HEK293 (cell line): ENCODE results near the gene GLOD4.

Source experiments
- CTCF ChIA-PET: fragments of 350-600 bp; formaldehyde crosslinking; extraction: SDS; loops from one replicate; lab custom pipeline; 2021; ENCODE audit warnings: antibody characterized with exemption; lab: Yijun Ruan, JAX
- POLR2A ChIA-PET: fragments of 300-600 bp; formaldehyde crosslinking; extraction: SDS; loops from one replicate; lab custom pipeline; 2020; ENCODE audit warnings: antibody characterized with exemption, inconsistent platforms; lab: Yijun Ruan, JAX
- H3K27ac ChIP-seq: fragments of 200-500 bp; sonication (Bioruptor generic); 2 replicates; pipeline ENCODE4 v1.5.1; 2014; ENCODE audit warnings: low read depth, low read length, control low read depth, inconsistent platforms; ENCODE audit errors: extremely low read depth
- H3K36me3 ChIP-seq, 2 experiments: fragments of 200-500 bp in 1 of 2; sonication (Bioruptor generic) in 1 of 2; 1 replicate in 1 of 2; 2 replicates in 1 of 2; pipeline ENCODE4 v1.5.1; 2014 to 2017; ENCODE audit warnings: inconsistent platforms in 2 of 2, low read length in 2 of 2; ENCODE audit not compliant: control insufficient read depth in 2 of 2, insufficient read depth in 1 of 2
- H3K4me1 ChIP-seq: fragments of 200-500 bp; sonication (Bioruptor generic); 2 replicates; pipeline ENCODE4 v1.5.1; 2014; ENCODE audit warnings: mild to moderate bottlenecking, low read length, inconsistent platforms; ENCODE audit not compliant: control insufficient read depth, insufficient read depth
- H3K4me3 ChIP-seq: 2 replicates; pipeline ENCODE4 v1.5.1; 2011; ENCODE audit warnings: low read depth, mild to moderate bottlenecking, control low read depth, low read length, moderate library complexity
- H3K9me3 ChIP-seq: fragments of 200-500 bp; sonication (Bioruptor generic); 2 replicates; pipeline ENCODE4 v1.5.1; 2014; ENCODE audit warnings: low read depth, low read length, inconsistent platforms; ENCODE audit not compliant: control insufficient read depth, insufficient read depth
- AEBP2 ChIP-seq: fragments of 450-650 bp; formaldehyde crosslinking; IDR thresholded peaks from 2 replicates; pipeline ENCODE4 v1.5.1; 2016; ENCODE audit warnings: missing biosample characterization, missing genetic modification characterization, borderline replicate concordance
- GFI1B ChIP-seq: fragments of 450-650 bp; formaldehyde crosslinking; IDR thresholded peaks from 2 replicates; pipeline ENCODE4 v1.5.1; 2016; ENCODE audit warnings: missing biosample characterization, missing genetic modification characterization
- IKZF3 ChIP-seq: fragments of 450-650 bp; IDR thresholded peaks from 2 replicates; pipeline ENCODE4 v1.5.0; 2018; ENCODE audit warnings: missing biosample characterization, mild to moderate bottlenecking, missing genetic modification characterization, moderate library complexity
- REPIN1 ChIP-seq: fragments of 450-650 bp; formaldehyde crosslinking; IDR thresholded peaks from 2 replicates; pipeline ENCODE4 v1.5.1; 2017; ENCODE audit warnings: missing biosample characterization, missing genetic modification characterization, low read depth
- SCRT2 ChIP-seq: fragments of 450-650 bp; formaldehyde crosslinking; IDR thresholded peaks from 2 replicates; pipeline ENCODE4 v1.5.1; 2016; ENCODE audit warnings: missing biosample characterization, missing genetic modification characterization
- SETDB1 ChIP-seq: IDR thresholded peaks from one replicate; pipeline ENCODE4 v1.6.1; 2017; ENCODE audit warnings: mild to moderate bottlenecking, low read length, moderate library complexity, mixed read lengths; ENCODE audit not compliant: insufficient read length
- TRIM28 ChIP-seq: IDR thresholded peaks from 2 replicates; pipeline ENCODE4 v1.6.1; 2011; ENCODE audit warnings: low read length, control low read depth, borderline replicate concordance
- ZBTB11 ChIP-seq: fragments of 450-650 bp; formaldehyde crosslinking; conservative IDR thresholded peaks from 2 replicates; pipeline ENCODE4 v1.5.1; 2016; ENCODE audit warnings: low read depth, missing biosample characterization, missing genetic modification characterization
- ZBTB7A ChIP-seq: fragments of 450-650 bp; formaldehyde crosslinking; IDR thresholded peaks from 2 replicates; pipeline ENCODE4 v1.5.1; 2016; ENCODE audit warnings: low read depth, missing biosample characterization, missing genetic modification characterization
- ZEB2 ChIP-seq: fragments of 450-650 bp; formaldehyde crosslinking; IDR thresholded peaks from 2 replicates; pipeline ENCODE4 v1.5.1; 2016; ENCODE audit warnings: missing biosample characterization, missing genetic modification characterization
- ZFHX2 ChIP-seq: fragments of 450-650 bp; formaldehyde crosslinking; conservative IDR thresholded peaks from 2 replicates; pipeline ENCODE4 v1.5.1; 2016; ENCODE audit warnings: missing biosample characterization, missing genetic modification characterization
- ZNF140 ChIP-seq: fragments of 450-650 bp; formaldehyde crosslinking; IDR thresholded peaks from 2 replicates; pipeline ENCODE4 v1.5.1; 2016; ENCODE audit warnings: missing biosample characterization, missing genetic modification characterization
- ZNF16 ChIP-seq: fragments of 450-650 bp; formaldehyde crosslinking; IDR thresholded peaks from 2 replicates; pipeline ENCODE4 v1.5.1; 2016; ENCODE audit warnings: low read depth, missing biosample characterization, missing genetic modification characterization
- ZNF211 ChIP-seq: fragments of 450-650 bp; formaldehyde crosslinking; IDR thresholded peaks from 2 replicates; pipeline ENCODE4 v1.5.1; 2016; ENCODE audit warnings: low read depth, missing biosample characterization, missing genetic modification characterization
- ZNF280D ChIP-seq: fragments of 450-650 bp; formaldehyde crosslinking; IDR thresholded peaks from 2 replicates; pipeline ENCODE4 v1.5.1; 2016; ENCODE audit warnings: missing biosample characterization, missing genetic modification characterization
- ZNF423 ChIP-seq: fragments of 450-650 bp; formaldehyde crosslinking; IDR thresholded peaks from 2 replicates; pipeline ENCODE4 v1.5.1; 2016; ENCODE audit warnings: missing biosample characterization, missing genetic modification characterization
- ZNF426 ChIP-seq: fragments of 450-650 bp; formaldehyde crosslinking; IDR thresholded peaks from 2 replicates; pipeline ENCODE4 v1.5.1; 2017; ENCODE audit warnings: missing biosample characterization, missing genetic modification characterization, mild to moderate bottlenecking, inconsistent platforms, moderate library complexity
- ZNF449 ChIP-seq: fragments of 450-650 bp; formaldehyde crosslinking; IDR thresholded peaks from 2 replicates; pipeline ENCODE4 v1.5.1; 2017; ENCODE audit warnings: missing biosample characterization, mild to moderate bottlenecking, missing genetic modification characterization, moderate library complexity
- ZNF548 ChIP-seq: fragments of 450-650 bp; formaldehyde crosslinking; IDR thresholded peaks from 2 replicates; pipeline ENCODE4 v1.5.1; 2016; ENCODE audit warnings: missing biosample characterization, missing genetic modification characterization
- ZNF558 ChIP-seq: fragments of 450-650 bp; formaldehyde crosslinking; IDR thresholded peaks from 2 replicates; pipeline ENCODE4 v1.5.1; 2016; ENCODE audit warnings: missing biosample characterization, missing genetic modification characterization
- ZNF561 ChIP-seq: fragments of 450-650 bp; IDR thresholded peaks from 2 replicates; pipeline ENCODE4 v1.5.1; 2018; ENCODE audit warnings: missing biosample characterization, missing genetic modification characterization, borderline replicate concordance
- ZNF629 ChIP-seq: fragments of 450-650 bp; formaldehyde crosslinking; IDR thresholded peaks from 2 replicates; pipeline ENCODE4 v1.5.1; 2017; ENCODE audit warnings: missing biosample characterization, missing genetic modification characterization
- ZNF658 ChIP-seq: fragments of 450-650 bp; formaldehyde crosslinking; IDR thresholded peaks from 2 replicates; pipeline ENCODE4; 2016; ENCODE audit warnings: missing biosample characterization, missing genetic modification characterization
- ZNF785 ChIP-seq: fragments of 450-650 bp; formaldehyde crosslinking; IDR thresholded peaks from 2 replicates; pipeline ENCODE4 v1.5.1; 2016; ENCODE audit warnings: missing biosample characterization, missing genetic modification characterization

GLOD4 gene

GRCh38 chr17:728911-729310, 53.2 kb downstream of the GLOD4 start:
- no peak overlapping the region for H3K4me3 ChIP-seq
- TF ChIP-seq ZNF548 (tag by site-specific recombination) (no peak), ZNF423 (tag by site-specific recombination) (no peak), ZNF426 (tag by site-specific recombination) (no peak), SETDB1 (no peak), ZNF785 (tag by site-specific recombination) (no peak), ZNF280D (tag by site-specific recombination) (no peak), GFI1B (tag by site-specific recombination) (no peak), ZNF140 (tag by site-specific recombination) (no peak), REPIN1 (no peak), ZNF658 (tag by site-specific recombination) (no peak), AEBP2 (tag by site-specific recombination) (no peak), ZEB2 (tag by site-specific recombination) (no peak), SCRT2 (tag by site-specific recombination) (no peak), ZFHX2 (tag by site-specific recombination) (no peak), IKZF3 (tag by site-specific recombination) (no peak), ZNF558 (tag by site-specific recombination) (no peak), ZBTB7A (no peak), ZNF449 (tag by site-specific recombination) (no peak), ZNF211 (tag by site-specific recombination) (no peak), ZNF16 (tag by site-specific recombination) (no peak)
- H3K9me3 ChIP-seq: no peaks in the 10 kb centered on the region
- POLR2A ChIA-PET: no interaction called here
- H3K36me3 ChIP-seq: peaks cover under 1 to 5% of the 10 kb centered on the region in 2 experiments; a peak in 2 of 3 replicates
- CTCF ChIA-PET: interaction anchor here (1.1 kb wide), 1 partner anchor 252 kb away, joined by 4 read pairs; no protein-coding TSS in a partner anchor
- no peaks in the 10 kb centered on the region for H3K4me1 ChIP-seq
- H3K27ac ChIP-seq: no peak overlapping the region

GRCh38 chr17:726271-726919, 55.7 kb downstream of the GLOD4 start:
- ChIA-PET POLR2A (interaction anchor here (0.5 kb wide), 1 partner anchor 9 kb away, joined by 3 read pairs; no protein-coding TSS in a partner anchor), CTCF (interaction anchor here (0.7 kb wide), 1 partner anchor 26 kb away, joined by 3 read pairs; no protein-coding TSS in a partner anchor)
- no peaks in the 10 kb centered on the region for H3K4me1 ChIP-seq
- no peaks in the 10 kb centered on the region for H3K36me3 ChIP-seq
- no peak overlapping the region for H3K4me3 ChIP-seq
- TF ChIP-seq ZNF629 (tag by site-specific recombination): no peak
- 0 out of 2 replicates have a peak, but pooled peaks have one; percentile 41 for TF ChIP-seq TRIM28
- TF ChIP-seq ZNF561 (tag by site-specific recombination): 0 out of 2 replicates have a peak, but pooled peaks have one; percentile 13
- TF ChIP-seq SCRT2 (tag by site-specific recombination): peak; percentile 76
- TF ChIP-seq ZBTB11 (tag by site-specific recombination): no peak
- H3K9me3 ChIP-seq: no peaks in the 10 kb centered on the region
- H3K27ac ChIP-seq: no peak overlapping the region
